Kidney capillary endothelial cell (primary cell): ENCODE results near the gene TRPM2.
A peak's percentile ranks its signal among the peaks of the same experiment; 100 is the strongest.
"Not testable (repeated sequence)": the region's sequence is repeated elsewhere in the genome, so short reads cannot be mapped to it uniquely, and the experiment has no call there.

ENCODE experiments used
- DNase-seq: peaks from one replicate; pipeline ENCODE4 v3.0.0-alpha.2; 2018; ENCODE audit warnings: low spot score

The TRPM2 gene

DNA sequence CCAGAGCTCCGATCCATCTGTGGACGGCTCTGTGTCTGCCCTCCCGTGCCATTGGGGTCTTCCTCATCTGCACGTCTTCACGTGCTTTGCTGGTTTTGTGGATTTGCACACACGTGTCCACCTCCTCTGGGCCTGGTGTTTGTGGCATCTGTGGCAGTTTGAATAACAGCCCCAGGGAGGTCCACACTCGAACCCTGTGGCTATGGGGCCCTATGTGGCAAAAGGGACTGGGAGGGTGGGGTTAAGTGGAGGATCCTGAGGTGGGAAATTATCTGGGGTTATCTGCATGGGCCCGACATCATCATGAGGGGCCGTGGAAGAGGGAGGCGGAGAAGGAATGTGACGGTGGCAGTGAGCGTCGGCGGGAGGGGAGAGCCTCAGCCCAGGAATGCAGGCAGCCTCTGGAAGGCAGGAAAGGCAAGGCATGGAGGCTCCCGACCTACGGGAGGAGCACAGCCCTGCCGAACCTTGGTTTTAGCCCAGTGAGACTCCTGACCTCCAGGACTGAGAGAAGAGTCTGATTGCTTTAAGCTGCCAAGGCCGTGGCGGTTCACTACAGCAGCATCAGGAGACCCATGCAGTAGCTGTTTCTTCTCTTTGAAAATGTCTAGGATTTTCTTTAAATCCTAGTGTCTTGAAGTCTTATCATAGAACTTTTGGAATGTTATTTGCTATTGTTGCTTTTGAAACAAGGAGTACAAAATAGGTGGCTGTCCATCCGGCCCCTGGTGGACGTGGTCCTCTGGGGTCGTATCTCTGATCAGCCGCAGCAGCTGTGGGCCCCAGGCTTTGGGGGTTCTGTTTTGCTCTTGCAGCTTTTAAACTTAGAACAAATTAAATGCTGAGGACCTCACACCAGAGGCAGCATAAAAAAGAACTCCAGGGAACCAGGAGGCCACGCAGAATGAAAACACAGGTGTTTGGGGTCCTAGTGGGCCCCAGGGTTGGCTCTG lies 61.9 kb downstream of the TRPM2 start:
- DNase-seq: no peak

DNA sequence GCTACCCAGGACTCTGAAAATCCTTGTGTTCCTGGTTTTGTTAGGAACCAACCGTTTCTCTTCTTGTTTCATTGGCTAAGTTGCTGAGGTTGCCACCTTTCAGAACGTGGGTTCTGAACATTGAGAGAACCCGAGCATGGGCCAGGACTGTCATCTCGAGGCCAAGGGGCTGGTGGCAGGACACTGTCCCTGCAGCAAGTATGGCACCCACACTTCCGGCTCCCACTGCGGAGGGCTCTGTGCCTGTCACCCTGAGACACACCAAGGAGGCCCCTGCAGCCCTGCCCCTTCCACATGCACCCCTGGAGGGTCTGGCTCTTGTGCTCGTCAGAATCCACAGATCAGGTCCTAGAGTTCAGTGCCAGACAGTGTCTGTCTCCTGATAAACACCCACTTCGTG lies 62.8 kb downstream of the TRPM2 start:
- DNase-seq: no peak

DNA sequence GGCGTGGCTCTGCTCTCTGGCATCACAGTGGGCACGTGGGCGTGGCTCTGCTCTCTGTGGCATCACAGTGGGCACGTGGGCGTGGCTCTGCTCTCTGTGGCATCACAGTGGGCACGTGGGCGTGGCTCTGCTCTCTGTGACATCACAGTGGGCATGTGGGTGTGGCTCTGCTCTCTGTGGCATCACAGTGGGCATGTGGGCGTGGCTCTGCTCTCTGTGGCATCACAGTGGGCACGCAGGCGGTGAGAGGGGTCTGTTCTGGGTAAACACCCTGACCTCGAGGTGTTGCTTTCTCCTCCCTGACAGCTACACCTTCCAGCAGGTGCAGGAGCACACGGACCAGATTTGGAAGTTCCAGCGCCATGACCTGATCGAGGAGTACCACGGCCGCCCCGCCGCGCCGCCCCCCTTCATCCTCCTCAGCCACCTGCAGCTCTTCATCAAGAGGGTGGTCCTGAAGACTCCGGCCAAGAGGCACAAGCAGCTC lies 64.2 kb downstream of the TRPM2 start:
- DNase-seq: not testable (repeated sequence)

DNA sequence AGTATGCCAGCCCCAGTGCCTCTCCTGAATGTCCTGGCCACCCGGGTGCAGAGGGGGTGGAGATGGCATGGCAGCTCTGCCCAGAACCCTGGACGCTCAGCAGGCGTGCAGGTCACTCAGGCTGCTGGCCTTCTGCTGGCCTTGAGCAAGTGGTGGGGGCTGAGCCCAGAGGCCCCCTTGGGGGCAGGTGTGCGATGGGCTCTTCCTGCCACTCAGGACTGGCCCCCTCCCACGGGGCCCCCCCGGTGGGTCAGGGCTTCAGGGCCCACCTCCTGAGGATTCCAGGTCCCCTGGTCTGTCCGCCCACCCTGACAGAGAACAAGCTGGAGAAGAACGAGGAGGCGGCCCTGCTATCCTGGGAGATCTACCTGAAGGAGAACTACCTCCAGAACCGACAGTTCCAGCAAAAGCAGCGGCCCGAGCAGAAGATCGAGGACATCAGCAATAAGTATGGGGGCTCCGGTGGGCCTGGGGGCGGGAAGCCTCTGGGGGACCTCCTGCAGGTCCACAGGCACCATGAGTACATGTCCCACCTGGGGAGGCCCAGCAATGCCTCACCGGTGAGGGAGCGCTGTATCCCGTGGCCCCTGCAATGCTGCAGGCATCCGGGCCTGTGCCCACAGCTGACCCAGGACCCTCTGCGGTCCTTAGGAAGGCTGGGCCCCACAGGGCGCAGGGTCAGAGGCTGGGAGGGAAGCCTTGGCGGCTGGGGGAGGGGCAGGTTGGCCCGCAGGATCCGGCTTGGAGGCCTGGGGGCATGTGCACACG lies 64.9 kb downstream of the TRPM2 start:
- DNase-seq: no peak

DNA sequence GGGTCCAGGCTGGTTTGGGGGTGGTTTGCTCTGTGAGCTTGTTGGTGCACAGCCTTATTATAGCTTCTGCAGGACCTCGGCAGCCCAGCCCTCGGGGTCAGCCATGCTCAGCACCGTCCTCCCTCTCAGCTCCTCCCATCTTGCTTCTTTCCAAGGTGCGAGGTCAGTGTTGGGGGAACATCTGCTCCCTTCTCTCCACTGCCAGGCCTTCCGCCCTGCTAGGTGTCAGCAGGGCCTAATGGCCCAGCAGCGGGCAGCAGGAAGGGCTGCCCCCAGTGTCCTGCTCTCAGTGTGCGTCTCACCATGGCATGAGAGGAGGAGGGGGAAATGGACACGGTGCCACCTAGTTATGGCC lies 65.4 kb downstream of the TRPM2 start:
- no peak for DNase-seq

DNA sequence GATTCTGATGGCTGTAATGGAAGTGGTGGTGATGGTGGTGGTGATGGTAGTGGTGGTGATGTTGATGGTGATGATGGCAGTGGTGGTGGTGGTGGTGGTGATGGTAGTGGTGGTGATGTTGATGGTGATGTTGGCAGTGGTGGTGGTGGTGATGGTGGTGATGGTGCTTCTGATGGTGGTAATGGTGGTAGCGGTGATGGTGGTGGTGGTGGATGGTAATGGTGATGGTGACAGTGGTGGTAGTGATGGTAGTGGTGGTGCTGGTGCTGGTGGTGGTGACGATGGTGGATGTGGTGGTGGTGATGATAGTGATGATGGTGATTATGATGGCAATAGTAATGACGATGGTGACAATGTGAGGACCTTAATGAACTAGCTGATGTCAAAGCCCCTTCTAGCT lies 66.3 kb downstream of the TRPM2 start:
- DNase-seq: no peak

DNA sequence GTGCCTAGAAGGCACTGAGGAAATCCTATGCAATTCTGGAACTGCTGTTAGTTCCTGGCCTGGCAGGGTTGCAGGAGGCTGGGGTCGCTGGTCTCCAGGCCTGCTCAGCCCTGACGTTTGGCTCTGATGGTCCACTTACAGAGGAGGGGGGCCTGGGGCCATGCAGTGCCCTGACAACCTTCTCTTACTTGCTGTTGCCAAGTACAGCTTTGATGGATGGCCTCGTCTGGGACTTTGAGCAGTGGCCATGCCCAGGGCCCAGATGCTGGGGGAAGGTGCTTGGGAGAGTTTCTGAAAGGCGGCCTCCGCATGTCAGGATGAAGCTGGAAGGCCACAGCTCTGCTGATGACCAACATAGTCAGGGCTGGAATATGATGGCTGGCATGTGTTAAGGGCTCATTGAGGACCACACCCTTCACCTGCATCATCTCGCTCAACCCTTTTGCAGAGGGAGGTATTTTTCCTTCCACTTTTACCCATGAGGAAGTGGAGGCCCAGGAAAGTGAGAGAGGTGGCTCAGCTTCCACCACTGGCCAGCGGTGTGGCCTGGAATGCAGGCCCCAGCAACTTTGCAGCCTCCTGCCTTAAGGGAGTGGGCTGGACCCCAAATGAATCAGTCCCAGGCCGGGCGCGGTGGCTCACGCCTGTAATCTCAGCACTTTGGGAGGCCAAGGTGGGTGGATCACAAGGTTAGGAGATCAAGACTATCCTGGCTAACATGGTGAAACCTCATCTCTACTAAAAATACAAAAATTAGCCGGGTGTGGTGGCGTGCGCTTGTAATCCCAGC lies 67.2 kb downstream of the TRPM2 start:
- DNase-seq: no peak

DNA sequence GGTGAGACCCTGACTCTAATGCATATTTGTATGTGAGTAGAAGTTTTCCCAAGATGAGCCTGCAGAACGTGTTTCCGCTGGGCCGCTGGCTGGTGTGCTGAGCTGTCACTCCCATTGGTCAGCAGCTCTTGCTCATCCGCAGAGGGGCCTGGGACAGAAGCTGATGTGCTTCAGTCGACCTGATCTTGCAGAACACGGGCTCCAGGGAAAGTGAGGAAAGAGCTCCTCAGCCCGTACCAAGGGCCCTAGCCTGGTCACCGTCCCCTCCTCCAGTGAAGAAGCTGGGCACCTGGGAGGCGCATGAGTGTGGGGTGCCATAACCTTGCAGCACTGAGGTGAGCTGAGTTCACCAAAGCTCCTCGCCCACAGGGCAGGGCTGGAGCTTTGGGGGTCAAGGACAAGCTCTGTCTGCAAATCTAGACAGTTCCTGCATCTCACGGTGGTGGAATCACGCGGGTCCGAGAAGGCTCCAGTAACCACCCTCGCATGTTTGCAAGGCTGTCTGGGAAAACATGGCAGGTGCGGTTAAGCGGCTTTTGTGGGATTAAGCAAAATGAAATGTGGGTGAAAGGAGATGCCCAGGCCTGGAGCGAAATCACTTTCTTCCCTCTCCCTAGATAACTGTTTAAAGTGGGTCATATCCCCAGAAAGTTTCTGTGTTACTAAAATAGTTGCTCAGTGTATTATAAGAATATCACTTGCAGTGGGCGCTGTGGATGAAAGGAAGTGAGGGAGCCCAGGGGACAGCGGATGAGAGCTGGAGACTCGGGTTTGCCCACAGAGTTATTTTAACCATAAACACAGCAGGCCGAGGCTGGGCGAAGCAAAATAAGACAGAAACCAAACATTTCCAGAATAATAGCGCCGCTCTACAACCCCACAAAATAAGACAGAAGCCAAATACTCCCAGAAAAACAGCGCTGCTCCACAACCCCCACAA lies 68.8 kb downstream of the TRPM2 start:
- DNase-seq: no peak

DNA sequence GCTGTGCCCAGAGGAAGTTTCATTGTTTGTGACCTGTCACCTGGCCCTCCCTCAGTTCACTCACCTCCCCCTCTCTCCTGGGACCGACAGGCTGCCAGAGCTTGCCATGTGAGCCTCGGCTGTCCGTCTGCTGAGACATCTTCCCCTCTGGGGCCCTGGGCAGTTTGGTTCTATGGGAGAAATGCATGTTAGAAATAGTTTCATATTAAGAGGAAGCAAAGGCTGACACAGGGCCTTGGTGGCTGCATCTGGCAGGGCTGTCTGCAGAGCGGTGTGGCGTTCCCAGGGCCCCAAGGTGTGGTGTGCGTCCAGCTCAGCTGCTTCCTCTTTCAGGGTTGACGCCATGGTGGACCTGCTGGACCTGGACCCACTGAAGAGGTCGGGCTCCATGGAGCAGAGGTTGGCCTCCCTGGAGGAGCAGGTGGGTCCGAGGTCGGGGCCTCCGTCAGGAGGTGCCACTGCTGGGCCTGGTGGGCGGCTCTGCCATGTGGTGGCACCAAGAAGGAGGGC lies 69.9 kb downstream of the TRPM2 start:
- DNase-seq: no peak

DNA sequence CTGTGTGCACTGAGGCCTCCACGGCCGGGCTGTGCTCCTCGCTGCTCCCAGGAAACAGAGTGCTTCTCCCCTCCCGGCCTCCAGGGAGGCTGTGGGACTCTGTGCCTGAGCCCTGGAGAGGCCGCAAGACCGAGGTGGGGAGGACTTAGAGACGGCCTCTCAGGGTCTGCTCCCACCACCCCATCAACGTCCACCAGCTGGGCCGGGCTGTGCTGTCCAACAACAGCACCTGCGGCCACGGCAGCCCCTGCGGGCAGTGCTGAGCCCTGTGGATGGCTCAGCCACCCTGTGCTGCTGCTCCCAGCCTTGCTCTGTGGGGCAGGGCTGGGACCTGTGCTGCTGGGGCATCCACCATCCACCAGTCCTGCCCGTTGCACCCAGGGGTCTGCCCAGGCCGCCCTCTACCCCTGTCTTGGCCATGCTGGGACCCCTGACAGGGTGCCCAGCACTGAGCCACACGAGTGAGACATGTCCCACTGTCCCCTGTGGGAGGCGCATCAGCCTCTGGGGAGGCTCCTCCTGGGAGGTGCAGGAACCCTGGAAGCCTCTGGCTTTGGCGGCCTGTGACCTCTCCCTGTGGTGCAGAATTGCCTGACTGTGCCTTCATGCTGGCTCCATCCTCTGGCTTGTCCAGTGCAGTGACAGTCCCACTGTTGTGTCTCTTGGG lies 70.7 kb downstream of the TRPM2 start:
- DNase-seq: no peak

DNA sequence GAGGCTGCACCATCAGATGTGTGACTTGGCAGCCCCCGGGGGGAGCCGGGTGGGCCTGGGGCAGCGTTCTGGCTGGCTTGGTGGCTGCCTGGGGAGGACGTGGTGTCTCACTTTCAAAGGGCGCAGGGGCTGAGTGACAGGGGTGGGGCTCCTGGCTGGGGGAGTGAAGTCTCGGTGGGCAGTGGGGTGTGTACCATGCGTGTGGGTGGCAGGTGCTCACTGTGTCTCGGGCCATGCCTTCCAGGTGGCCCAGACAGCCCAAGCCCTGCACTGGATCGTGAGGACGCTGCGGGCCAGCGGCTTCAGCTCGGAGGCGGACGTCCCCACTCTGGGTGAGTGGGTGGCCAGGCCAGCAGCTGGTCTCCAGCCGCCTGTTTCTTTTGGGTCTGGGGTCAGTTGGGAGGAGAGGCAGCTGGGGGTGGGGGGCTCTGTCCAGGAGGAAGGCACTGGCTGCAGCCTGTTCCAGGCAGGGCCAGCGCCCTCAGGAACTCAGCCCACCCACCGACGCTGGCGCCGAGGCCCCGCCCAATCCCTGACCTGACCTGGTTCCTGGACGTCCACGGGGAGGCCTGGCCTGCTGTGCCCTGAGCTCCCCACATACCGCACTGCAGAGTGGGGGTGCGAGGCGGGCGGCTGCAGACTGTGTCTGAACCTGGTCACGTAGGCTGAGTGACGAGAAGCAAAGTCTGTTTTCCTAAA lies 71.3 kb downstream of the TRPM2 start:
- no peak for DNase-seq

DNA sequence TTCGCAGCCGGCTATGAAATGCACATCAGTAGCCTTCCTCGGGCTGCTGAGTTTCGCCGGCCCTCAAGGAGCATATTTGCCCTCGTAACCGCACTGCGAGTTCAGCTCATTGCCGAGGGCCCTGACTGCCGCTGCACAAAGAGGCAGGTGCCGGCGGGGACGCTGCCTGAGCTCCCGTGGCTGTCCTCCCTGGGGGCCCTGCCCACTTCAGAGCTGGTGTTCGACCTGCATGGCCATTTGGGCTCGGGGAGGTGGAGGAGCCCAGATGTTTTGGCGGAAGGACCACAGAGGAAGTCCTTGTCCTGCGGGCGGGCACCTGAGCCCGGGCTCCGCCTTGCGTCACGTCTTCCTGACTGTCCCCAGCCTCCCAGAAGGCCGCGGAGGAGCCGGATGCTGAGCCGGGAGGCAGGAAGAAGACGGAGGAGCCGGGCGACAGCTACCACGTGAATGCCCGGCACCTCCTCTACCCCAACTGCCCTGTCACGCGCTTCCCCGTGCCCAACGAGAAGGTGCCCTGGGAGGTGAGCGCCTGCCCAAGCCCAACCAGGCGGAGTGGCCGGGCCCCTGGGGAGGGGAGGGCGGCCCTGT lies 72.0 kb downstream of the TRPM2 start:
- peak; percentile 37 for DNase-seq

DNA sequence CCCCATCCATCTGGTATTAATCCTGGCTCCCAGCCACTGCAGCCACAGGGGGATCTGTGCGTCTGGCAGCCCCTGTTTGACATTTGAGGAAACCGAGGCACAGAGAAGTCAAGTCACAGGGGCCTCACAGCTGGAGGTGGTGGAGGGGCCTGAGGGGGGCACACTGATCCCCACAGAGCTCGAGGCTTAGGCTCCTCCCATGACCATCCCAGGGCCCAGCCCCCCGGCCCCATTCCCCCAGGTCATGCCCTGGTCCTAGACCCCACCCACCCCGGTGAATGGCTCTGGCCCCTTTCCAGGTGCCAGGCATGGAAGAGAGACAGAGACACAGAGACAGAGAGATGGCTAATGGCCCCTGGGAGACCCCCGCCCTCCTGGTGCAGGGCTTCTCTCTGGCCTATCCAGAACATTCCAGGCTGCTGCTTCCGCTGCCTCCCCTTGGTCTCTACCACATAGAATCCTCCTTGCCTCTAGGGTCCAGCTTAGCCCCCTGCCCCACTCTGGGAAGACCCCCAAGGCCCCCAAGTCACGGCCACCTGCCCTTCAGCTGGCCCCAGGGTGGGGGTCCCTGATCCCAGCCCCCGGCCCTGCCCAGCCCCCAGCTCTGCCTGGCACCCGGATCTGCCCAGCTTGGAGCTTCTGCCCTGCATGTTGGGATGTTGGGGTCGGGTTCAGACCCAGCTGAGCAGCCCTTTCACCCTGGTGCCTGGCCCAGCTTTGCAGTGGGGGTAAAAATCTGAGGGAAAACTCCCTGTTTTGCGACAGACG lies 72.7 kb downstream of the TRPM2 start:
- DNase-seq: no peak

DNA sequence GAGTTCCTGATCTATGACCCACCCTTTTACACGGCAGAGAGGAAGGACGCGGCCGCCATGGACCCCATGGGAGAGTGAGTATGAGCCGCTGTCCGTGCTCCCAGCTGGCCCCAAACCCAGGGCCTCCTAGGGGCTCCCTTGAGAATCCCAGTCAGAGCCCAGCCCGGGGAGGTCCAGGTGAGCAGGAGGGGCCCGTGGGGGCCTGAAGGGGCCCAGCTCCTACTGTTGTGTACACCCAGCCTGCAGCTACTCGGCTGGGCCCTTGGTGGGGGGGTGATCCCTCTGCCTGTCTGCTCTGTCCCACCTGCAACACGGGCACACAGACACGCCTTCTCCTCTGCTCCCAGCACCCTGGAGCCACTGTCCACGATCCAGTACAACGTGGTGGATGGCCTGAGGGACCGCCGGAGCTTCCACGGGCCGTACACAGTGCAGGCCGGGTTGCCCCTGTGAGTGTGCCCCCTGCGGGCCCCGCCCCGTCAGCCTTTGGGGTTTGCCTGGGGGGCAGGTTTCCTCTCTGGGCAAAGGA lies 73.3 kb downstream of the TRPM2 start:
- no peak for DNase-seq

DNA sequence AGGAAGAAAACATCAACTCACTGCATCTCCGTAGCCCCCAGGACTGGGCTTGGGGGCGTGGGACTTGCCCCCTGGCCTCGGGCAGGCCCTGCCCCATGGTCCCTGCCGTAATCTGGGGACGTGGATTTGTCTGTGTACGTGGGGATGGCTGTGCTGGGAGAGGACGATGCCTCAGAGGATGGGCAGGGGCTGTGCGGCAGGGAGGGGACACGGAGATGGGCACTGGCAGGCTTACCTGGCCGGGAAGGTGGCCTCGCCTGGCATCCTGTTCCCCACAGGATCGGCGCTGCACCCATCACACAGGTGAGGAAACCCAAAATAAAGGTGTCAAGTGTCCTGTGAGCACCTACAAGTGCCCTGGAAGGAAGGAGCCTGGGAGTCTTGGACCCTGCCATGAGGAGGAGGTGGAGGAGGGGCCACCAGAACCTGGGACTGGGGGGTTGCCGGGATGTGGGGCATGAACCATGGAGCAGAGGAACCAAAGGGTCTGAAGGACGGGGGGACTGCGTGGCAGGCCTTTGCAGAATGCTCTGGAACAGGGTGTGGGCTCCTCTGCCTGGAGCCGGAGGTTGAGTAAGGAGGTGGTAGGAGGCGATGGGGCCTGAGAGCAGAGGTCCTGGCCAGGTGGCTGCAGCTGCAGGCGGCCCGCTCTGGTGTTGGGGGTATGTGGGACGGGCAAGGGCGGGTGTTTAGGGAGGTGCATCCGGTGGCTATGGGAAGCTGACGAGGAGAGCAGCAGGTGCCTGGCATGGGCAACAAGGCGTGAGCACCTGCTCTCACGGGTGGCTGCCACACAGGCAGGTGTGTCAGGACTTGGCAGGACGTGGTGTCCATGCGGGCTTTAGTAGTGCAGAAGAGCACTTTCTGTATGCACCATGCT lies 74.1 kb downstream of the TRPM2 start:
- DNase-seq: no peak

DNA sequence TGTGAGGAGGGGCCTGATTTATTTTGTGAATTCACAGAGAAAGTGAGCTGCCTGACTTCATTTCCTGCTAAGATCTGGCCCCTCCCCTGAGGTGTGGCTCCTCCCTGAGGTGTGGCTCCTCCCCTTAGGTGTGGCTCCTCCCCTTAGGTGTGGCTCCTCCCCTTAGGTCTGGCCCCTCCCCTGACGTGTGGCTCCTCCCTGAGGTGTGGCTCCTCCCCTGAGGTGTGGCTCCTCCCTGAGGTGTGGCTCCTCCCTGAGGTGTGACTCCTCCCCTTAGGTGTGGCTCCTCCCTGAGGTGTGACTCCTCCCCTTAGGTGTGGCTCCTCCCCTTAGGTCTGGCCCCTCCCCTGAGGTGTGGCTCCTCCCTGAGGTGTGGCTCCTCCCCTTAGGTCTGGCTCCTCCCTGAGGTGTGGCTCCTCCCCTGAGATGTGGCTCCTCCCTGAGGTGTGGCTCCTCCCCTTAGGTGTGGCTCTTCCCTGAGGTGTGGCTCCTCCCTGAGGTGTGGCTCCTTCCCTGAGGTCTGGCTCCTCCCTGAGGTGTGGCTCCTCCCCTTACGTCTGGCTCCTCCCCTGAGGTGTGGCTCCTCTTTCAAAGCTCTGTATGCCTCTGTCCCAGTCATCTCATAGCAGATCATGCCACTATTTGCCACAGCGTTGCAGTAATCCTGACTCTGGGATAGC lies 75.0 kb downstream of the TRPM2 start:
- no peak for DNase-seq

DNA sequence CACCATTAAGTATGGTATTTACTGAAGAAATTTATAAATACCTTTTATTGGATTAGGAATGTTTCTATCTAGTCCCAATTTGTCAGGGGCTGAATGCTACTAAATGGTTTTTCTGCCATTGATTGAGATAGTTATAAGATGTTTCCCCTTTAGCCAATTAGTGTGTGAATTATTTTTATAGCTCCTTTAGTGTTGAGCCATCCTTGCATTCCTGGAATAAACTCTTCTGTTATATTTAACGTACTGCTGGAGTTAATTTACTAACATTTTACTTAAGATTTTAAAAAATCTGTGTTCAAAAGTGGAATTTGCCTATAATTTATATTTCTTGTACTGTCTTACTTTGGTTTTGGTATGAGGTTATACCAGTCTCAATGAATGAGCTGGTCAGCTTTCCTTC lies 76.5 kb downstream of the TRPM2 start:
- no peak for DNase-seq
